Gastrocnemius medialis (tissue), 4 donors: ENCODE results near the gene PAX5. TPM values are rescaled to one million over a fixed set of nuclear protein-coding genes. Genes with fewer than 3 reads are reported as not detected.

ENCODE experiments used
- ATAC-seq, 2 donors: fragments of 150-250 bp; one replicate each; pipeline ENCODE4 v1.9.1; 2016
- DNase-seq, 2 donors: peaks; one replicate each; pipeline ENCODE4 v3.0.0-alpha.2; 2019
- H3K27ac ChIP-seq, 4 donors: fragments of 200-600 bp; sonication (generic); 1 replicate in 1 of 4; 2 replicates in 3 of 4; pipeline ENCODE4 v1.5.1; 2016 to 2018; ENCODE audit warnings: mild to moderate bottlenecking in 2 of 4, moderate library complexity in 1 of 4
- H3K27me3 ChIP-seq, 3 donors: fragments of 200-600 bp; sonication (generic) in 2 of 3; 1 replicate in 1 of 3; 2 replicates in 2 of 3; pipeline versions ENCODE4 v1.5.1 to v1.6.0; 2016 to 2019; ENCODE audit warnings: mild to moderate bottlenecking in 1 of 3, moderate library complexity in 1 of 3
- H3K36me3 ChIP-seq, 2 donors: fragments of 200-600 bp; sonication (generic) in 1 of 2; one replicate each; pipeline ENCODE4 v1.5.1; 2017 to 2018
- H3K4me1 ChIP-seq, 2 donors: fragments of 200-600 bp; sonication (generic) in 1 of 2; one replicate each; pipeline ENCODE4 v1.5.1; 2016 to 2017; ENCODE audit warnings: mild to moderate bottlenecking in 2 of 2
- H3K4me3 ChIP-seq, 4 donors: fragments of 200-600 bp; sonication (generic) in 3 of 4; 1 replicate in 1 of 4; 2 replicates in 3 of 4; pipeline ENCODE4 v1.5.1; 2016 to 2019; ENCODE audit warnings: mild to moderate bottlenecking in 2 of 4
- H3K9me3 ChIP-seq, 3 donors: fragments of 200-600 bp; sonication (generic) in 2 of 3; 1 replicate in 1 of 3; 2 replicates in 2 of 3; pipeline ENCODE4 v1.5.1; 2016 to 2019
- POLR2A ChIP-seq, 2 donors: fragments of 450-650 bp; IDR thresholded peaks; one replicate each; pipeline ENCODE4 v1.6.1; 2017; ENCODE audit warnings: antibody characterized with exemption in 2 of 2, mild to moderate bottlenecking in 2 of 2, moderate library complexity in 2 of 2
- in situ Hi-C, 4 donors: fragments of 200-750 bp; cut with MboI; loops; one replicate each; pipeline versions ENCODE4 v1.15.0 to v1.8.0; 2017; ENCODE audit warnings: low sequenced_read_pairs in 4 of 4
- intact Hi-C: fragments of 100-400 bp; cut with DNase I; formaldehyde crosslinking; loops from one replicate; pipeline ENCODE4 v1.15.1; 2023; ENCODE audit warnings: low total_unique reads
- total RNA-seq, 4 donors: library from RNA; depleted of rRNA; stranded (reverse); fragments of >200 nt; gene quantifications; one replicate each; pipeline versions ENCODE4 v1.1.0 to v1.2.3, GENCODE V29; 2016
- TF ChIP-seq, protein P1 (sequence below), 5 experiments: fragments of 450-650 bp in 3 of 5; fragments of 200-600 bp in 2 of 5; sonication (generic) in 2 of 5; IDR thresholded peaks in 4 of 5; conservative IDR thresholded peaks in 1 of 5; 1 replicate in 4 of 5; 2 replicates in 1 of 5; pipeline ENCODE4 v1.5.1; 2016 to 2019; ENCODE audit warnings: antibody characterized with exemption in 5 of 5, mild to moderate bottlenecking in 3 of 5, moderate library complexity in 3 of 5

The PAX5 gene
- total RNA-seq, 4 donors from 2014 or later: 0.19 TPM; not detected in 3

DNA sequence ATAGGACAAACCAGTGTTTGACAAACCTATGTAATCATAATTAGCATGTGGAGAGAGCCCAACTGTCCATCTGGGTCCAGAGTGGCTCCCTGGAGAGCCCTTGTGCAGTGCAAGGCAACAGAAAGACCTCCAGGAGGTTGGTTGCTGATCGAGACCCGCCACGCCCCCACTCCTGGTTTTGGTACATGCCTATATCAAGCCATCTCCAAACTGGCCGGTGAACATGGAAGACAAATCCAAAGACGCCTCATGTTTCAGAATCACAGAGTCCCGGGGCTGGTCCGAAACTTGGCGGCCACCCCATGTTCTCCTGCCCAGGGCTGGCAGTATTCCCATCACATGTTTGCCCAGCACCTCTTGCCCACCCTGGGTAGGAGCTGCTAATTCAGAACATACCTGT is 140.2 kb downstream of the PAX5 start:
- peak overlapping the region in 2 of 4 donors; percentile 48 to 54 for H3K27ac ChIP-seq
- ATAC-seq: no peak
- TF ChIP-seq, protein P1, sequence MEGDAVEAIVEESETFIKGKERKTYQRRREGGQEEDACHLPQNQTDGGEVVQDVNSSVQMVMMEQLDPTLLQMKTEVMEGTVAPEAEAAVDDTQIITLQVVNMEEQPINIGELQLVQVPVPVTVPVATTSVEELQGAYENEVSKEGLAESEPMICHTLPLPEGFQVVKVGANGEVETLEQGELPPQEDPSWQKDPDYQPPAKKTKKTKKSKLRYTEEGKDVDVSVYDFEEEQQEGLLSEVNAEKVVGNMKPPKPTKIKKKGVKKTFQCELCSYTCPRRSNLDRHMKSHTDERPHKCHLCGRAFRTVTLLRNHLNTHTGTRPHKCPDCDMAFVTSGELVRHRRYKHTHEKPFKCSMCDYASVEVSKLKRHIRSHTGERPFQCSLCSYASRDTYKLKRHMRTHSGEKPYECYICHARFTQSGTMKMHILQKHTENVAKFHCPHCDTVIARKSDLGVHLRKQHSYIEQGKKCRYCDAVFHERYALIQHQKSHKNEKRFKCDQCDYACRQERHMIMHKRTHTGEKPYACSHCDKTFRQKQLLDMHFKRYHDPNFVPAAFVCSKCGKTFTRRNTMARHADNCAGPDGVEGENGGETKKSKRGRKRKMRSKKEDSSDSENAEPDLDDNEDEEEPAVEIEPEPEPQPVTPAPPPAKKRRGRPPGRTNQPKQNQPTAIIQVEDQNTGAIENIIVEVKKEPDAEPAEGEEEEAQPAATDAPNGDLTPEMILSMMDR (IDR thresholded peaks at IDR 0.05 in 4 of 5, conservative IDR thresholded peaks at IDR 0.05 in 1 of 5): no peak
- TF ChIP-seq POLR2A (IDR thresholded peaks at IDR 0.05): no peak
- H3K9me3 ChIP-seq: no peaks in the 10 kb centered on the region
- DNase-seq: no peak
- H3K4me3 ChIP-seq: peak overlapping the region in 1 of 4 donors; percentile 39
- in situ Hi-C loops (loop anchor here in 2 of 4 donors (10.0 to 25.0 kb wide), 3 partner anchors 51 to 468 kb away; no protein-coding TSS in a partner anchor), intact Hi-C loops (no loop called here)
- no peaks in the 10 kb centered on the region for H3K27me3 ChIP-seq
- no peaks in the 10 kb centered on the region for H3K36me3 ChIP-seq
- H3K4me1 ChIP-seq: peaks cover 0 to 14% of the 10 kb centered on the region in 2 donors

DNA sequence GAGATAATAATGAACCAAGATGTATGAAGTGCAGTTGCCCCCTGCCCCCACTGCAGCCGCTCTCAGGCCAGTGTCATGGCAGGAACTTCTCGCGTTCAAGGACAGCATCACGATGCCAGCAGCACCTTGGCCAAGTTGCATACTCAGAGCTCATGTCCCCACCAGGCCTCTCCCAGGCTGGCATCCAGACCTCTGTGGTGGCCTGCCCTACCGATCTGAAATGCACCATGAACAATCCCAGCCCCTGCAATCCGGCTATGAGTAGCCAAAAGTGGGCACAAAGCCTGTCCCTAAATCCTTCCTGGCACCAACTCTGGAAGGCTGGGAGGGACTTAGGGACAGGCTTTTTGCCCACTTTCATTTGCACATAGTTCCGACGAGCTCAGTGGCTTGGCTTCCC is 140.9 kb downstream of the PAX5 start:
- Histone ChIP-seq H3K27ac (peak overlapping the region in 3 of 4 donors; percentile 18 to 54 (median 48)), H3K36me3 (no peaks in the 10 kb centered on the region), H3K4me3 (peak overlapping the region in 3 of 4 donors; percentile 7 to 39 (median 31)), H3K4me1 (peaks cover 0 to 14% of the 10 kb centered on the region in 2 donors), H3K9me3 (no peaks in the 10 kb centered on the region), H3K27me3 (no peaks in the 10 kb centered on the region)
- in situ Hi-C loops (loop anchor here in 2 of 4 donors (10.0 to 25.0 kb wide), 3 partner anchors 52 to 469 kb away; no protein-coding TSS in a partner anchor), intact Hi-C loops (no loop called here)
- DNase-seq (peak in 1 of 2 donors; percentile 24), ATAC-seq (peak; percentile 49 to 52)
- TF ChIP-seq, protein P1 (IDR thresholded peaks at IDR 0.05 in 4 of 5, conservative IDR thresholded peaks at IDR 0.05 in 1 of 5): no peak
- no peak for TF ChIP-seq POLR2A (IDR thresholded peaks at IDR 0.05)

DNA sequence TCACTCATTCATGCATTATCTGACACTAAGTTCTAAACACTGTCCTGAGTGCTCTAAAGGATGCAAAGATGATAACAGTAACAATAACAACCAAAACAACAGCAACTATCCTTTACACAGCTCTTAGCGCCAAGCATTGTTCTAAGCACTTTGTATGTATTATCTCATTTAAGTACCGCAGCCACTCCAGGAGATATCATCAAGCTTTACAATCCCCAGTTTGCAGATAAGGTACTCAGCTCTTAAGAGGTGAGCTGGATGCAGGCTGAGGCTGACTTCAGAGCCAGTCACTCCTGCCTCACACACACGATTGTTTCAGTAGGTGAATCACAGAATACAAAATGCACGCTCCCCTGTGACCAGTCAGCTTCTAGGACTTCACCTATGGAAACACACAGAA is 141.8 kb downstream of the PAX5 start:
- H3K27me3 ChIP-seq: no peaks in the 10 kb centered on the region

DNA sequence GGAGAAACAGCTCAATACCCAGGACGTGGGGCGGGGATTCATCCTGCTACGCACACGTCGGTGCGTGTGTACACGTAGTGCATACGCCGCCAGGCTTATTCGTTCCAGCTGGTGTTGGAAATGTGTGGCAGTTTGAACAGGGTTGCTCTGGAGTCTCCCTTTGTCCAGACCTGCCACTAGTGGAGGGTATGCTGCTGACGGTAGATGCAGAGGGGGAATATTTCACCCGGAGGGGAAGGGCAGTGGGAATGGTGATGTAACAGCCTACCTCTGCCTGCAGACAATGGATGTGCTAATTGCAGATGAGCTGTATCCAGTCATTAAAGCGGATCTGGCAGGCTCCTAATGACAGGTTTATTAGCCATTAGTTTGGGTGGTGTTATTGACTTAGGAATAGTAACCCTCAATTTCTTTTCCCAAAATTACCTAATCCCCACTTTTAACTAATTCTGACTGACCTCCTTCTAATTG is 142.7 kb downstream of the PAX5 start:
- DNase-seq (no peak), ATAC-seq (no peak)
- no peak for TF ChIP-seq POLR2A (IDR thresholded peaks at IDR 0.05)
- TF ChIP-seq, protein P1 (IDR thresholded peaks at IDR 0.05 in 4 of 5, conservative IDR thresholded peaks at IDR 0.05 in 1 of 5): no peak
- Histone ChIP-seq H3K9me3 (no peaks in the 10 kb centered on the region), H3K27me3 (no peaks in the 10 kb centered on the region), H3K36me3 (no peaks in the 10 kb centered on the region), H3K4me1 (peaks cover 0 to 14% of the 10 kb centered on the region in 2 donors), H3K4me3 (no peak overlapping the region), H3K27ac (no peak overlapping the region)
- in situ Hi-C loops: loop anchor here in 2 of 4 donors (10.0 to 25.0 kb wide), 3 partner anchors 53 to 471 kb away; no protein-coding TSS in a partner anchor
- intact Hi-C loops: no loop called here

More for the DNA sequence above, 141.8 kb downstream of the PAX5 start:
- DNase-seq (no peak), ATAC-seq (no peak)
- intact Hi-C loops (no loop called here), in situ Hi-C loops (loop anchor here in 2 of 4 donors (10.0 to 25.0 kb wide), 3 partner anchors 53 to 470 kb away; no protein-coding TSS in a partner anchor)
- no peak overlapping the region for H3K27ac ChIP-seq
- H3K4me1 ChIP-seq: peaks cover 0 to 14% of the 10 kb centered on the region in 2 donors
- no peak overlapping the region for H3K4me3 ChIP-seq
- no peaks in the 10 kb centered on the region for H3K9me3 ChIP-seq
- no peaks in the 10 kb centered on the region for H3K36me3 ChIP-seq
- TF ChIP-seq, protein P1 (IDR thresholded peaks at IDR 0.05 in 4 of 5, conservative IDR thresholded peaks at IDR 0.05 in 1 of 5): no peak
- no peak for TF ChIP-seq POLR2A (IDR thresholded peaks at IDR 0.05)
